ENCODE measurements around the gene HSP90AB1.

Gene HSP90AB1

GRCh38 chr6:44269921-44270525 lies 23.1 kb downstream of the HSP90AB1 start, which contains the start of gene TMEM151B:
Gene TMEM151B (plus strand): TSS chr6:44270450. CDS start chr6:44270743, 293 bp downstream.
- DNase-seq: no peak

GRCh38 chr6:44270526-44271405 lies 23.9 kb downstream of the HSP90AB1 start:
- DNase-seq: no peak

GRCh38 chr6:44271406-44271723 lies 24.5 kb downstream of the HSP90AB1 start:
- DNase-seq: no peak

GRCh38 chr6:44271914-44272313 lies 25.0 kb downstream of the HSP90AB1 start:
- DNase-seq: no peak

GRCh38 chr6:44272529-44272928 lies 25.6 kb downstream of the HSP90AB1 start:
- DNase-seq: no peak

GRCh38 chr6:44272999-44273566 lies 26.2 kb downstream of the HSP90AB1 start:
- DNase-seq: no peak

- no peak for DNase-seq
Observed at GRCh38 chr6:44273617-44274016, 26.7 kb downstream of the HSP90AB1 start.

- DNase-seq: no peak
Observed at GRCh38 chr6:44275271-44275748, 28.4 kb downstream of the HSP90AB1 start.

- no peak for DNase-seq
Observed at GRCh38 chr6:44275749-44276648, 29.1 kb downstream of the HSP90AB1 start.

GRCh38 chr6:44276667-44277640 lies 30.1 kb downstream of the HSP90AB1 start:
- DNase-seq: no peak

GRCh38 chr6:44277763-44278162 lies 30.9 kb downstream of the HSP90AB1 start:
- DNase-seq: no peak

GRCh38 chr6:44278315-44278714 lies 31.4 kb downstream of the HSP90AB1 start:
- no peak for DNase-seq

- DNase-seq: no peak
Observed at GRCh38 chr6:44278774-44279697, 32.1 kb downstream of the HSP90AB1 start.

- DNase-seq: no peak
Observed at GRCh38 chr6:44284121-44284520, 37.2 kb downstream of the HSP90AB1 start.

- no peak for DNase-seq
Observed at GRCh38 chr6:44284867-44285266, 38.0 kb downstream of the HSP90AB1 start.

GRCh38 chr6:44285552-44286284 lies 38.8 kb downstream of the HSP90AB1 start:
- DNase-seq: no peak

- DNase-seq: no peak
Observed at GRCh38 chr6:44286285-44286565, 39.3 kb downstream of the HSP90AB1 start.

- no peak for DNase-seq
Observed at GRCh38 chr6:44286747-44287146, 39.8 kb downstream of the HSP90AB1 start.

- peak; percentile 69 for DNase-seq
Observed at GRCh38 chr6:44289726-44290260, 42.9 kb downstream of the HSP90AB1 start.

- DNase-seq: no peak
Observed at GRCh38 chr6:44291841-44292240, 44.9 kb downstream of the HSP90AB1 start.
